OCI-LY3 (cell line): ENCODE results near the gene ME3.

Source experiments
- H2AFZ ChIP-seq: fragments of 200-600, 300-600 bp; shearing (Covaris generic); 2 replicates; pipeline ENCODE4 v1.6.0; 2014; ENCODE audit warnings: antibody characterized with exemption, low read depth, low read length
- H3K27ac ChIP-seq: fragments of 200-600, 300-600 bp; sonication (generic); 2 replicates; pipeline ENCODE4 v1.5.1; 2014; ENCODE audit warnings: mild to moderate bottlenecking, low read length, moderate library complexity, mixed read lengths
- H3K27me3 ChIP-seq: fragments of 200-600, 300-600 bp; sonication (generic); 2 replicates; pipeline ENCODE4 v1.6.1; 2014; ENCODE audit warnings: low read depth, low read length, mixed read lengths
- H3K36me3 ChIP-seq: fragments of 200-600, 300-600 bp; sonication (generic); replicated peaks from 2 replicates; pipeline ENCODE3; 2014; ENCODE audit warnings: low read depth, low read length, mixed read lengths
- H3K4me1 ChIP-seq: fragments of 300-600, 200-600 bp; sonication (generic); 2 replicates; pipeline ENCODE4 v1.6.1; 2014; ENCODE audit warnings: low read length, mixed read lengths
- H3K4me2 ChIP-seq: fragments of 200-600, 300-600 bp; sonication (generic); 2 replicates; pipeline ENCODE4 v1.6.1; 2014; ENCODE audit warnings: low read length, mixed read lengths
- H3K4me3 ChIP-seq: fragments of 300-600, 200-600 bp; sonication (generic); 2 replicates; pipeline ENCODE4 v1.5.1; 2014; ENCODE audit warnings: antibody characterized with exemption, mild to moderate bottlenecking, low read length, moderate library complexity
- H3K79me2 ChIP-seq: fragments of 300-600, 200-600 bp; shearing (Covaris generic); 2 replicates; pipeline ENCODE4 v1.6.1; 2014; ENCODE audit warnings: mild to moderate bottlenecking, low read length, mixed read lengths
- H3K9ac ChIP-seq: fragments of 300-600, 200-600 bp; shearing (Covaris generic); 2 replicates; pipeline ENCODE4 v1.6.0; 2014; ENCODE audit warnings: mild to moderate bottlenecking, low read length, moderate library complexity
- H3K9me3 ChIP-seq: fragments of 200-600, 300-600 bp; shearing (Covaris generic); 2 replicates; pipeline ENCODE4 v1.6.1; 2014; ENCODE audit warnings: low read length, mixed read lengths; ENCODE audit not compliant: insufficient read depth
- H4K20me1 ChIP-seq: fragments of 200-600, 300-600 bp; sonication (generic); 2 replicates; pipeline ENCODE4 v1.6.1; 2016; ENCODE audit warnings: low read length, mixed read lengths; ENCODE audit not compliant: insufficient read depth
- EZH2phosphoT487 ChIP-seq: fragments of 200-600 bp; shearing (Covaris generic); IDR thresholded peaks from 2 replicates; pipeline ENCODE4 v1.6.1; 2018; ENCODE audit warnings: antibody characterized with exemption, mixed run types, low read depth
- TF ChIP-seq, protein P1 (sequence below): fragments of 200-600, 300-600 bp; sonication (generic); IDR thresholded peaks from 2 replicates; pipeline ENCODE4 v1.5.1; 2014; ENCODE audit warnings: antibody characterized with exemption, low read length, low read depth

Gene ME3

DNA sequence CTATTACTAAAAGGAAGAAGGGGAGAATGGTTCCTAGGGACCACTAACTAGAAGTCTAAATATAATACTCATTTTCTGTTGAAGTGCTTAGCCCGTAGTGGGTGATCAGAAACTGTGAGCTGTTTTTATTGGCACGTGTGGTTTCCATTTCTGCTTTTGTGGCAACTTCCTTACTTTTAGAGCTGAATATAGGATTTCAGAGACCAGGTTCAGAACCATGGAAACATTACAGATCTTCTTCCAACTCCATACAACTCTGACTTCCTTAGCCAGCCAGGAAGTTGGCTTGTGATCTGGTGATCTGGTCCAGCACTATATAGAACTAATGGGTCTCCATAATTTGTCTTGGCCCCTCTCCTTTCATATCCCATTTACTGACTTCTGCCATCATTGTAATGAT lies 2.6 kb upstream of the ME3 start:
- Histone ChIP-seq H3K4me2 (no peak overlapping the region), H3K4me3 (no peak overlapping the region), H3K4me1 (no peaks in the 10 kb centered on the region), H3K27me3 (peaks cover 4% of the 10 kb centered on the region), H3K36me3 (no peaks in the 10 kb centered on the region), H4K20me1 (no peaks in the 10 kb centered on the region), H3K9ac (no peak overlapping the region), H3K79me2 (no peaks in the 10 kb centered on the region), H3K27ac (no peak overlapping the region), H2AFZ (no peak overlapping the region), H3K9me3 (no peaks in the 10 kb centered on the region)
- TF ChIP-seq, protein P1, sequence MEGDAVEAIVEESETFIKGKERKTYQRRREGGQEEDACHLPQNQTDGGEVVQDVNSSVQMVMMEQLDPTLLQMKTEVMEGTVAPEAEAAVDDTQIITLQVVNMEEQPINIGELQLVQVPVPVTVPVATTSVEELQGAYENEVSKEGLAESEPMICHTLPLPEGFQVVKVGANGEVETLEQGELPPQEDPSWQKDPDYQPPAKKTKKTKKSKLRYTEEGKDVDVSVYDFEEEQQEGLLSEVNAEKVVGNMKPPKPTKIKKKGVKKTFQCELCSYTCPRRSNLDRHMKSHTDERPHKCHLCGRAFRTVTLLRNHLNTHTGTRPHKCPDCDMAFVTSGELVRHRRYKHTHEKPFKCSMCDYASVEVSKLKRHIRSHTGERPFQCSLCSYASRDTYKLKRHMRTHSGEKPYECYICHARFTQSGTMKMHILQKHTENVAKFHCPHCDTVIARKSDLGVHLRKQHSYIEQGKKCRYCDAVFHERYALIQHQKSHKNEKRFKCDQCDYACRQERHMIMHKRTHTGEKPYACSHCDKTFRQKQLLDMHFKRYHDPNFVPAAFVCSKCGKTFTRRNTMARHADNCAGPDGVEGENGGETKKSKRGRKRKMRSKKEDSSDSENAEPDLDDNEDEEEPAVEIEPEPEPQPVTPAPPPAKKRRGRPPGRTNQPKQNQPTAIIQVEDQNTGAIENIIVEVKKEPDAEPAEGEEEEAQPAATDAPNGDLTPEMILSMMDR = no peak
- no peak for TF ChIP-seq EZH2phosphoT487

DNA sequence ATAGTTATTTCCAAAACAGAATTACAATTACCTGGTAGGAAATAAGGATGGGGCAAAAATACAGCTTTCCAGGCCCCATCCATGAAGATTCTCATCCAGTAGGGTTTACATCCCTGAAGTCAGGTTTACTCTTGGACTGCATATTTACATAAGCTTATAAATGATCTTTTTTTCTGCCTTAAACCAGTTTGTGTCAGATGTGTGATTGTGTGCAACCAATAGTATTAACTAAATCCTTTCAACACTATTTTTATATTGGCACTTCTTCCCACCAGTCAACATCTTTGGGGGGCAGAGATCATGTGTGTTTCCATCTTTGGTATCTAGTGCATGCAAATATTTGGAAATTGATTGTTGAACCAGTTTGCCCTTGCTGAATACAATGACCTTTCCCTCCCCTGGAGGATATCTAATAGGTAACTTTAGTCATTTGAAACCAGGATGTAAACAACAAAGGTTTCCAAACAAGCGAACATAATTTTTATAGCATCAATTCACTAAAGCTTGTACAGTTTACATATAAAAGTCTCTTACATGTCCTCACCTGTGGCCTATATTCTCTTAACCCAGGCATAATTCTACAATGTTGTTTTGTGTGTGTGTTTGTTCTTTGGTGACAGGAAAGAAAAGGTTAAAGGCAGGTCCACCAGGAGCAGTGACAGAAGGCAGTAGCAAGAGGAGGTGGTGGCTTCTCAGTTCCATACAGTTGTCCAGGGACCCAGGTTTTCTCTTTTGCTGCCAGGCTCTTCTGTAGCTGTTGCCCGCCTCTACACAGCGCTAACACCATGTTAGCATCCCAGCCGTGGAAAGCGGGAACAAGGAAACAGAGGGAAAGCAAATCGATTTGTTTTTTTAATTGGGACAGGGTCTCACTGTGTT lies 1.7 kb upstream of the ME3 start:
- TF ChIP-seq, protein P1 = no peak
- no peak for TF ChIP-seq EZH2phosphoT487
- no peak overlapping the region for H3K4me3 ChIP-seq
- H3K4me2 ChIP-seq = no peak overlapping the region
- no peaks in the 10 kb centered on the region for H3K4me1 ChIP-seq
- no peak overlapping the region for H3K9ac ChIP-seq
- H4K20me1 ChIP-seq = no peaks in the 10 kb centered on the region
- no peaks in the 10 kb centered on the region for H3K9me3 ChIP-seq
- no peak overlapping the region for H3K27ac ChIP-seq
- no peaks in the 10 kb centered on the region for H3K79me2 ChIP-seq
- H3K27me3 ChIP-seq = peaks cover 12% of the 10 kb centered on the region
- no peaks in the 10 kb centered on the region for H3K36me3 ChIP-seq
- H2AFZ ChIP-seq = no peak overlapping the region

DNA sequence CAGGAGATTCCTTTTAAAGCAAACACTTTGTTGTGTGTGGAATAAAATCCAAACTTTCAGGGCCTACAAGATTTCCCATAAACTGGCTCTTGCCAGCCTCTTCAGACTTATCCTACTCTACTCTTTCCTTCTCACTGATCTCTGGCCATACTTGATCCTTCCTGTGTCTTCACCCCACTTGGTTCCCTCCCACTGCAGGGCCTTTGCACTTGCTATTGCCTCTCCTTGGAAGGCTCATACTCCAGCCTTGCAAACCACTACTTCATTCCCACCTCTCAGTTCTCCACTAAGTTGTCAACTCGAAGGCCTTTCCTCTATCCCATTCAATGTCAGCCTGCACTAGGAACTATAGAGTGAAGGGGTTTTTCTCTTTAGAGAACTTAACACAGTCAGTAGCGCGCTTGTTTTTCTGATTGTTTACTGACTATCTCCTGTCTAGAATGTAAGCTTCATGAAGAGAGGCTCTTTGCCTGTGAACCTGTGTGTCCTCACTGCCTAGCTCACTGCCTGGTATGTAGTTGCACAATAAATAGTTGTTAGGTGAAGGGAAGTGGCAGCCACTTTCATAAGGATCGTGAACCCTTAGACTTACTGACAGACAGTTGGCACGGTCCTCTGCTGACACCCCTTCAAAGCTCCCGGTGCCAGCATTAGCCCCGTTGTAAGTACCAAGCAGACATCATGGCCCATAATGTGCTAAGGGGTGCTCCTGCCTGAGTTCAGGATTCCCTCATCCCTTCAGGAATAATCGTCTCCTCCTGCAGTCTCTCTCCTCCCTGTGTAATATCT lies 833 bp upstream of the ME3 start:
- TF ChIP-seq, protein P1 = no peak
- TF ChIP-seq EZH2phosphoT487 = no peak
- H3K27me3 ChIP-seq = peaks cover 21% of the 10 kb centered on the region
- H3K4me3 ChIP-seq = no peak overlapping the region
- no peak overlapping the region for H3K4me2 ChIP-seq
- no peaks in the 10 kb centered on the region for H3K36me3 ChIP-seq
- no peaks in the 10 kb centered on the region for H3K4me1 ChIP-seq
- no peak overlapping the region for H2AFZ ChIP-seq
- no peak overlapping the region for H3K9ac ChIP-seq
- H4K20me1 ChIP-seq = no peaks in the 10 kb centered on the region
- no peaks in the 10 kb centered on the region for H3K9me3 ChIP-seq
- no peak overlapping the region for H3K27ac ChIP-seq
- no peaks in the 10 kb centered on the region for H3K79me2 ChIP-seq

DNA sequence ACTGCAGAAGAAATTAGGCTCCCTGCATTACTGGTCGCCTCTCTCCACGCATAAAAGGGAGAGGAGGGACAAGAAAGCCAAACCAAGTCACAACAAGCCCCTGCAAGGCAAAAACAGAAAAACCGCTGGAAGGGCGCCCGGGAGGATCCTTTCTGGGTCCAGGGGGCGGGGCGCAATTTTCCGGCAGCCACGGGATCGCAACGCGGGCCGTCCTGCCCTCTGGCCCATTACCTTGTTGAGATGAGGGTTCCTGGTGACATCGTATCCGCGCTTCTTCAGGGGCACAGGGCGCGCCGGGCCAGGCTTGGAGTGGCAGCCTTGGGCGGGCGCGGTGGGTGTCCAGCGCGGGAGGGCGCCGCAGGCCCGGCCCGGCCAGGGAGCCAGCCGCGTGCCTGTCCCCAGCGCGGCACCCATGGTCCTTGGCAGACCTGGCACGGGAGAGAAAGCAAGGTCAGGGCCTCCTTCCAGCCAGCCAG lies 847 bp downstream of the ME3 start:
- no peaks in the 10 kb centered on the region for H4K20me1 ChIP-seq
- no peaks in the 10 kb centered on the region for H3K36me3 ChIP-seq
- TF ChIP-seq, protein P1 = no peak
- no peak for TF ChIP-seq EZH2phosphoT487
- H3K4me2 ChIP-seq = no peak overlapping the region
- H3K9me3 ChIP-seq = no peaks in the 10 kb centered on the region
- H3K27ac ChIP-seq = no peak overlapping the region
- no peaks in the 10 kb centered on the region for H3K79me2 ChIP-seq
- no peak overlapping the region for H3K9ac ChIP-seq
- H2AFZ ChIP-seq = no peak overlapping the region
- H3K4me1 ChIP-seq = no peaks in the 10 kb centered on the region
- H3K27me3 ChIP-seq = peaks cover 24% of the 10 kb centered on the region
- no peak overlapping the region for H3K4me3 ChIP-seq
